Astrocyte of the spinal cord (primary cell): ENCODE data around the gene GRIK1.

Experiments
- DNase-seq: peaks from one replicate; pipeline ENCODE4 v3.0.0; 2011; ENCODE audit warnings: low read depth, low spot score
- H3K4me3 ChIP-seq: 2 replicates; pipeline ENCODE4 v1.5.1; 2011; ENCODE audit warnings: low read depth, mild to moderate bottlenecking, low read length, moderate library complexity
- CTCF ChIP-seq: IDR thresholded peaks from 2 replicates; pipeline ENCODE4 v1.5.1; 2012; ENCODE audit warnings: low read depth, mild to moderate bottlenecking, low read length, inconsistent platforms
- in situ Hi-C: cut with HindIII; loops from 2 replicates; pipeline ENCODE4 v1.10.0; 2017; ENCODE audit warnings: low sequenced_read_pairs

Gene GRIK1

GRCh38 chr21:29638761-29639327 is 301.0 kb downstream of the GRIK1 start:
- DNase-seq = no peak
- no peak for TF ChIP-seq CTCF
- in situ Hi-C loops = no loop called here

GRCh38 chr21:29638138-29638537 is 301.7 kb downstream of the GRIK1 start:
- H3K4me3 ChIP-seq = no peak overlapping the region
- no peak for DNase-seq
- in situ Hi-C loops = no loop called here
- no peak for TF ChIP-seq CTCF

More at GRCh38 chr21:29638761-29639327, 301.0 kb downstream of the GRIK1 start:
- no peak overlapping the region for H3K4me3 ChIP-seq

- no peak for DNase-seq
- no peak for TF ChIP-seq CTCF
- no peak overlapping the region for H3K4me3 ChIP-seq
- in situ Hi-C loops = no loop called here
Measured at GRCh38 chr21:29637553-29637952, 302.2 kb downstream of the GRIK1 start.

GRCh38 chr21:29637134-29637533 is 302.7 kb downstream of the GRIK1 start:
- H3K4me3 ChIP-seq = no peak overlapping the region
- in situ Hi-C loops = no loop called here
- TF ChIP-seq CTCF = no peak
- DNase-seq = no peak

- no peak overlapping the region for H3K4me3 ChIP-seq
- in situ Hi-C loops = no loop called here
- no peak for TF ChIP-seq CTCF
- DNase-seq = no peak
Measured at GRCh38 chr21:29634418-29634817, 305.4 kb downstream of the GRIK1 start.

- no peak for TF ChIP-seq CTCF
- in situ Hi-C loops = no loop called here
- DNase-seq = no peak
- no peak overlapping the region for H3K4me3 ChIP-seq
Measured at GRCh38 chr21:29633756-29634155, 306.0 kb downstream of the GRIK1 start.

GRCh38 chr21:29630441-29630840 is 309.4 kb downstream of the GRIK1 start:
- no peak overlapping the region for H3K4me3 ChIP-seq
- no peak for DNase-seq
- in situ Hi-C loops = no loop called here
- TF ChIP-seq CTCF = no peak
